ENCODE results near the gene NPAS4. TPM values are rescaled to one million over a fixed set of nuclear protein-coding genes. Genes with fewer than 3 reads are reported as not detected.

The NPAS4 gene
- total and polyA plus RNA-seq, 9 of the 15 experiments (the other 6 are each of a cell fraction or from before 2014, with no cell fraction given) = not detected

DNA sequence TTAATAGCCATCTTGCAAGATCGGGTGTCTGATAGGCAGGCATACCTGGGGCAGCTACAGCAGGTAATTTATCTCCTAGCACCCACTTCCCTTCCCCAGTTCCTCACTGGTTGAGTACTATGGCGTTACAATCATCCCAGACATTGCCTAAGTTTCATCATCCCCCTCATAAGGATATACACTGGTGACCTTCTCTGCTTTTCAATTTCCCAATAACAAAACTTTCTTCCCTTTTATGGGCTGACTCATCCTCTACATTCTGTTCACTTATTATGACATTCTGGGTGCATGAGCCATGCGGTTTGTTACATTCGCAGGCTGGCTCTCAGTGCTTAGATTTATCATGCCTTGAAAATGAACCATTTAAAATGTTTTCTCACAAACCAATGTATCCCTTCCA lies 22.8 kb downstream of the NPAS4 start (continued):
- TF ChIP-seq, protein P1, sequence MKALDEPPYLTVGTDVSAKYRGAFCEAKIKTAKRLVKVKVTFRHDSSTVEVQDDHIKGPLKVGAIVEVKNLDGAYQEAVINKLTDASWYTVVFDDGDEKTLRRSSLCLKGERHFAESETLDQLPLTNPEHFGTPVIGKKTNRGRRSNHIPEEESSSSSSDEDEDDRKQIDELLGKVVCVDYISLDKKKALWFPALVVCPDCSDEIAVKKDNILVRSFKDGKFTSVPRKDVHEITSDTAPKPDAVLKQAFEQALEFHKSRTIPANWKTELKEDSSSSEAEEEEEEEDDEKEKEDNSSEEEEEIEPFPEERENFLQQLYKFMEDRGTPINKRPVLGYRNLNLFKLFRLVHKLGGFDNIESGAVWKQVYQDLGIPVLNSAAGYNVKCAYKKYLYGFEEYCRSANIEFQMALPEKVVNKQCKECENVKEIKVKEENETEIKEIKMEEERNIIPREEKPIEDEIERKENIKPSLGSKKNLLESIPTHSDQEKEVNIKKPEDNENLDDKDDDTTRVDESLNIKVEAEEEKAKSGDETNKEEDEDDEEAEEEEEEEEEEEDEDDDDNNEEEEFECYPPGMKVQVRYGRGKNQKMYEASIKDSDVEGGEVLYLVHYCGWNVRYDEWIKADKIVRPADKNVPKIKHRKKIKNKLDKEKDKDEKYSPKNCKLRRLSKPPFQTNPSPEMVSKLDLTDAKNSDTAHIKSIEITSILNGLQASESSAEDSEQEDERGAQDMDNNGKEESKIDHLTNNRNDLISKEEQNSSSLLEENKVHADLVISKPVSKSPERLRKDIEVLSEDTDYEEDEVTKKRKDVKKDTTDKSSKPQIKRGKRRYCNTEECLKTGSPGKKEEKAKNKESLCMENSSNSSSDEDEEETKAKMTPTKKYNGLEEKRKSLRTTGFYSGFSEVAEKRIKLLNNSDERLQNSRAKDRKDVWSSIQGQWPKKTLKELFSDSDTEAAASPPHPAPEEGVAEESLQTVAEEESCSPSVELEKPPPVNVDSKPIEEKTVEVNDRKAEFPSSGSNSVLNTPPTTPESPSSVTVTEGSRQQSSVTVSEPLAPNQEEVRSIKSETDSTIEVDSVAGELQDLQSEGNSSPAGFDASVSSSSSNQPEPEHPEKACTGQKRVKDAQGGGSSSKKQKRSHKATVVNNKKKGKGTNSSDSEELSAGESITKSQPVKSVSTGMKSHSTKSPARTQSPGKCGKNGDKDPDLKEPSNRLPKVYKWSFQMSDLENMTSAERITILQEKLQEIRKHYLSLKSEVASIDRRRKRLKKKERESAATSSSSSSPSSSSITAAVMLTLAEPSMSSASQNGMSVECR (CRISPR knock-in tag; IDR thresholded peaks at IDR 0.05) = no peak
- TF ChIP-seq TARDBP (IDR thresholded peaks at IDR 0.05) (no peak), RNF2 (IDR thresholded peaks at IDR 0.05) (no peak), FOXK1 (CRISPR knock-in tag; IDR thresholded peaks at IDR 0.05; ENCODE audit: borderline replicate concordance) (no peak), NONO (IDR thresholded peaks at IDR 0.05; ENCODE audit: low read depth in 2 of 2, low read length in 1 of 2) (no peak), RBM39 (optimal IDR thresholded peaks at IDR 0.05; ENCODE audit: low read depth, low read length) (no peak), STAT5B (CRISPR knock-in tag; IDR thresholded peaks at IDR 0.05) (no peak), NFXL1 (CRISPR knock-in tag; IDR thresholded peaks at IDR 0.05) (no peak), HLTF (IDR thresholded peaks at IDR 0.05) (no peak)
- TF ChIP-seq, protein P2, sequence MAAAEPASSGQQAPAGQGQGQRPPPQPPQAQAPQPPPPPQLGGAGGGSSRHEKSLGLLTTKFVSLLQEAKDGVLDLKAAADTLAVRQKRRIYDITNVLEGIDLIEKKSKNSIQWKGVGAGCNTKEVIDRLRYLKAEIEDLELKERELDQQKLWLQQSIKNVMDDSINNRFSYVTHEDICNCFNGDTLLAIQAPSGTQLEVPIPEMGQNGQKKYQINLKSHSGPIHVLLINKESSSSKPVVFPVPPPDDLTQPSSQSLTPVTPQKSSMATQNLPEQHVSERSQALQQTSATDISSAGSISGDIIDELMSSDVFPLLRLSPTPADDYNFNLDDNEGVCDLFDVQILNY (CRISPR knock-in tag; IDR thresholded peaks at IDR 0.05) = no peak
